Muscle layer of colon (tissue), 2 donors: ENCODE measurements around the gene ANKFY1.

Experiments used
- H3K27ac ChIP-seq: one replicate; pipeline ENCODE4 v1.7.0; 2013; ENCODE audit warnings: low read depth, mild to moderate bottlenecking, low read length, moderate library complexity
- H3K27me3 ChIP-seq, 2 donors: one replicate each; pipeline ENCODE4 v1.7.0; 2013; ENCODE audit warnings: low read length in 2 of 2, mild to moderate bottlenecking in 2 of 2; ENCODE audit not compliant: insufficient read depth in 2 of 2, control insufficient read depth in 1 of 2
- H3K36me3 ChIP-seq: one replicate; pipeline ENCODE4 v1.7.0; 2013; ENCODE audit warnings: mild to moderate bottlenecking, low read length; ENCODE audit not compliant: insufficient read depth
- H3K4me1 ChIP-seq: one replicate; pipeline ENCODE4 v1.7.0; 2013; ENCODE audit warnings: mild to moderate bottlenecking, low read length; ENCODE audit not compliant: insufficient read depth
- H3K4me3 ChIP-seq, 2 donors: one replicate each; pipeline ENCODE4 v1.7.0; 2013; ENCODE audit warnings: low read length in 2 of 2, low read depth in 1 of 2, mild to moderate bottlenecking in 1 of 2, moderate library complexity in 1 of 2
- H3K9ac ChIP-seq: one replicate; pipeline ENCODE4 v1.7.0; 2013; ENCODE audit warnings: low read length
- H3K9me3 ChIP-seq: one replicate; pipeline ENCODE4 v1.7.0; 2013; ENCODE audit warnings: mild to moderate bottlenecking, low read length
- donor health status: abdominal sarcoma.
- donor health status: Adenocarcinoma of cecum.

ANKFY1 gene

DNA sequence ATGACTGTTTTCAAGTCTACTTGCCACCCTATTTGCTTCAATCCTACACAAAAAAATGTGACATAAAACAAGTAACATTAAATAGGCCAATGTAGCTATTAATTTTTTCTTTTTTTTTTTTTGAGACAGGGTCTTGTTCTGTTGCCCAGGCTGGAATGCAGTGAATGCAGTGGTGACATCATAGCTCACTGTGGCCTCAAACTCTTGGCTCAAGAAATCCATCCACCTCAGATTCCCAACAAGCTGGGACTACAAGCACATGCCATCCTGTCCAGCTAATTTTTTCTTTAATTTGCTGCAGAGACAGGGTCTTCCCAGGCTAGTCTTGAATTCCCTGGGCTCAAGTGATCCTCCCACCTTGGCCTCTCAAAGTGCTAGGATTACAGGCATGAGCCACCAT, 29.4 kb downstream of the ANKFY1 start:
- Histone ChIP-seq H3K9me3 (no peaks in the 10 kb centered on the region), H3K36me3 (peaks cover 28% of the 10 kb centered on the region), H3K27me3 (no peaks in the 10 kb centered on the region), H3K4me1 (peaks cover 73% of the 10 kb centered on the region), H3K9ac (no peak overlapping the region), H3K4me3 (no peak overlapping the region), H3K27ac (peak overlapping the region; percentile 4)

DNA sequence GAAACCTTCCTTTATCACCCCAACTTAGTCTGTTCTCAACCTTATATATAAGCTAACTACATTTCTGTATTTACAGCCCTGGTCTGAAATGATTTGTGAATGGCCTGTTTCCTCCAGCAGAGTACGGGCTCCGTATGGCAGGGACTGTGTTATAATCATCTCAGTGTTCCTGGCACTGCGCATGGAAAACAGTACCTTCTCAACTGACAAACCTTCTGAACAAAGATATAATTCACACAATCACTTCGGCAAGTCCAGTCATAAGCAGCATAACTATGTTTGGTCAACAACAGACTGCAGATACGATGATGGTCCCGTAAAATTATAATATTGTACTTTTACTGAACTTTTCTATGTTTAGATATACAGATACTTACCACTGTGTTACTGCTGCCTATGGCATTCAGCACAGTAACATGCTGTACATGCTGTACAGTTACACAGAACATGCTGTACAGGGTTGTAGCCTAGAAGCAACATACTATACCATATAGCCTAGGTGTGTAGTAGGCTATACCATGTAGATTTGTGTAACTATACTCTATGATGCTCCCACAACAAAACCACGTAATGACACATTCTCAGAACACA, 30.0 kb downstream of the ANKFY1 start:
- Histone ChIP-seq H3K27ac (peak overlapping the region; percentile 4), H3K9me3 (no peaks in the 10 kb centered on the region), H3K9ac (peak overlapping the region; percentile 5), H3K36me3 (peaks cover 24% of the 10 kb centered on the region), H3K4me3 (no peak overlapping the region), H3K27me3 (no peaks in the 10 kb centered on the region), H3K4me1 (peaks cover 79% of the 10 kb centered on the region)

DNA sequence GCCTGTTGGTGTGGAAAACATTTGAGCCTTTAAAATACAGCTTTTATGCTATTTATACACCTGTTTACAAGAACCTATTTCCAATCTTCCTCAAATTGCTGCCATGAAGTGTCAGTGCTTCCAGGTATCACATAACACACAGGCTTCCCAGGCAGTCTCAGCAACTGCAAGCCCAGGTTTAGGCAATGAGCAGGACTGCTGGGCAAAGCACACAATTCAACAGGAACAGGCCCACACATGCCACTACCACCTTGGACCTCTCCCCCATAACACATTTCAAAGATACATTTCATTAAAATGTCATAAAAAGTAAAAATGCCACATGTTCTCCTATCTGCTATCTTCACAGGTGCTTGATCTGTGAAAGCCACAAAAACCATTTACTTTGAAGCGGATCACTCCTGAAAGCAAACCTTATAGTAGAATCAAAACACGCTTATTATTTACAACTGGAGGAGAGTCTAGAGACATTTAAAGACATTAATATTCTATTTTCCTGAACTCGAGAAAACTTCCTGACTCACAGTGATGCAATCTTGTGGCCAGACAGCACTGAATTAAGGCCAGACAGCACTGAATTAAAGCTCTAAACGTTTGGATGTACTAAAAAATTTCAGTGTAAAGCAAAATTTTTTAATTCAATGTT, 31.5 kb downstream of the ANKFY1 start:
- Histone ChIP-seq H3K9ac (no peak overlapping the region), H3K27ac (peak overlapping the region; percentile 84), H3K9me3 (no peaks in the 10 kb centered on the region), H3K4me3 (no peak overlapping the region), H3K27me3 (no peaks in the 10 kb centered on the region), H3K36me3 (peaks cover 19% of the 10 kb centered on the region), H3K4me1 (peaks cover 92% of the 10 kb centered on the region)

DNA sequence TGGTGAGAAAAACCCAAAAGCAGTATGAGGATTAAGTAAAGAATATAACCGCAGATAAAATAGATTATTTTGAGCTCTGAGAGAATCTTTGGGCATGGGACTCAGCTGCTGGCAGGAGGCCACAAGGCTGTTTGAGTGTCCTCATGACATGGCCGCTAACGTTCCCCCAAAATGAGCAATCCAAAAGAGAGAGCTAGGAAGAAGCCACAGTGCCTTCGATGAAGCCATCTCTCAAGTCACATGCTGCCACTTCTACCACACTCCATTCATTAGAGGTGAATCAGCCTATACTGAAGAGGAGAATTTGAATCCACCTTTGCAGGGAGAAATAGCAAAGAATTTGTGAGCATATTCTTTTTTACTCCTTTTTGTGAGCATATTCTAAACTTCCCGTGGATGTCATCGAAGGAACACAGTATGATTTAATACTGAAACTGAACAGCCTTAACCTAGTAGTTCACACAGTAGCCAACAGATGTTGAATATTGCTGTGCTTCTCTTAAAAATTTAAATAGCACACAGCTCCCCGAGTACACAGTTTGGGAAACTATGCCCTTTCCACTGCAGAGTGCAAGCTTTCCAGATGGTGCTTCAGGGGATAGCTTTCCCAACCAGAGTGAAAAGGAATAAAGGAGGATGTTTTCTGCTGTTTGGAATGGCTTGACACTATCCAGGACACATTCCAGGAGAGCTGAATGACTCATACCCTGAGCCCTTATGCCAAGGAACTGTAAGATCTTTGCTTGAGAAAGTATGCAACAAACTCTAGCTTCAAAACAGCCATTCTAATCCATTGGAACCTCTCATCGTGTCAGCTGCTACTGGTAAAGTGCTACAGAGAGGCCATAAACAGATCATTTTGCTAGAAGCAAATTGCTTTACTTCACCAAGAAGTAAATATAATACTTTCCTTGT, 33.9 kb downstream of the ANKFY1 start:
- peaks cover 7% of the 10 kb centered on the region for H3K36me3 ChIP-seq
- no peak overlapping the region for H3K9ac ChIP-seq
- H3K27ac ChIP-seq, result peak overlapping the region; percentile 94
- H3K27me3 ChIP-seq, result no peaks in the 10 kb centered on the region
- no peaks in the 10 kb centered on the region for H3K9me3 ChIP-seq
- peaks cover 74% of the 10 kb centered on the region for H3K4me1 ChIP-seq
- H3K4me3 ChIP-seq, result peak overlapping the region in 1 of 2 donors; percentile 32

DNA sequence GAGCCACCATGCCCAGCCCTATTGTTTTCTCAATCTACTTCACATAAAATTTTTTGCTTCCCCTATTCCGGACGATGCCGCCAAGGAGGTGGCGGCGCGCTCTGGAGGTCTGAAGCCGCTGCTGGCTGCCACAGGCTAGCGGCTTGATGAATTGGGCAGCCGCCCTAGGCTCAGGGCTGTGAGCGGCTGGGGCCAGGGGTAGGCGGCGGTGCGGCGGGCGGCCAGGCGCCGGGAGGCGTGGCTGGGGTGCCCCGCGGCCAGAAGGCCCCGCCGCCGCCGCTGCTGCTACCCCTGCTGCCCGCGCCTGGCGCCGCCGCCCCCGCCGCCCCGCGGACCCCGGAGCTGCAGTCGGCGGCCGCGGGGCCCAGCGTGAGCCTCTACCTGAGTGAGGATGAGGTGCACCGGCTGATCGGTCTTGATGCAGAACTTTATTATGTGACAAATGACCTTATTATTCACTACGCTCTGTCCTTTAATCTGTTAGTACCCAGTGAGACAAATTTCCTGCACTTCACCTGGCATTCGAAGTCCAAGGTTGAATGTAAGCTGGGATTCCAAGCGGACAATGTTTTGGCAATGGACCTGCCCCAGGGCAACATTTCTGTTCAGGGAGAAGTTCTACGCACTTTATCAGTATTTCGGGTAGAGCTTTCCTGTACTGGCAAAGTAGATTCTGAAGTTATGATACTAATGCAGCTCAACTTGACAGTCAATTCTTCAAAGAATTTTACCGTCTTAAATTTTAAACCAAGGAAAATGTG, 41.7 kb downstream of the ANKFY1 start:
- Histone ChIP-seq H3K27ac (peak overlapping the region; percentile 71), H3K9ac (peak overlapping the region; percentile 35), H3K4me3 (no peak overlapping the region), H3K27me3 (no peaks in the 10 kb centered on the region), H3K36me3 (peaks cover 11% of the 10 kb centered on the region), H3K9me3 (no peaks in the 10 kb centered on the region), H3K4me1 (peaks cover 26% of the 10 kb centered on the region)

DNA sequence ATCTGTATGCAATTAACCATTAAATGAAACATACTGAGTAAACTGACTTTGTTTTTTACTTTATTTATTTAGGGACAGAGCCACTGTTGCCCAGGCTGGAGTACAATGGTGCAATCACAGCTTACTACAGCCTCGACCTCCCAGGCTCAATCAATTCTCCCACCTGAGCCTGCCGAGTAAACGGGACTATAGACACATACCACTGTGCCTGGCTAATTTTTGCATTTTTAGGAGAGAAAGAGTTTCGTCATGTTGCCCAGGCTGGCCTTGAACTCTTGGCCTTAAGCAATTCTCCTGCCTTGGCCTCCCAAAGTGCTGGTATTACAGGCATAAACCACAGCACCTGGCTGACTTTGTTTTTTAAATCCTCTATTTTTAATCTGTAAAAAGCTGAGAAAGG, 42.6 kb downstream of the ANKFY1 start:
- Histone ChIP-seq H3K4me1 (peaks cover 29% of the 10 kb centered on the region), H3K9ac (peak overlapping the region; percentile 35), H3K27ac (peak overlapping the region; percentile 71), H3K4me3 (no peak overlapping the region), H3K27me3 (no peaks in the 10 kb centered on the region), H3K36me3 (peaks cover 11% of the 10 kb centered on the region), H3K9me3 (no peaks in the 10 kb centered on the region)

DNA sequence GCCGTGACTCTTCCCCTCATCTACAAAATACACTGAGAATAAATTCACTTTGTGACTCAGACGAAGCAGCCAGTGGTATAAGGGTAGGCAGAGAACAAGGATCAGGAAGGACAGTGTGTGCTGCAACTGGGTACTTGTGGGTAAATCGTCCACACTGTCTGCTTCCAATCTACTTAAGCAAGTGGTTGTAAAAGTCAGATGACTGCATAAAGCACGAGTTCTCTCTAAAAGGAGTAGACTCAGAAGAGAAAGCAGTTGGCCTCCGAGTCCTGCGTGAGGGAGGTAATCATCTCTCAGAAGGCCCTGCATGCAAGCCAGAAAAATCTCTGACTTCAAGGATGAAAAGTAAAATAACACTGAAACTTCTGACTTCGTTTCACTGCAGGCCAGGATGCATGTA, 43.1 kb downstream of the ANKFY1 start:
- Histone ChIP-seq H3K9me3 (no peaks in the 10 kb centered on the region), H3K27me3 (no peaks in the 10 kb centered on the region), H3K4me3 (peak overlapping the region in 1 of 2 donors; percentile 35), H3K4me1 (peaks cover 34% of the 10 kb centered on the region), H3K36me3 (peaks cover 11% of the 10 kb centered on the region), H3K9ac (peak overlapping the region; percentile 51), H3K27ac (peak overlapping the region; percentile 71)

DNA sequence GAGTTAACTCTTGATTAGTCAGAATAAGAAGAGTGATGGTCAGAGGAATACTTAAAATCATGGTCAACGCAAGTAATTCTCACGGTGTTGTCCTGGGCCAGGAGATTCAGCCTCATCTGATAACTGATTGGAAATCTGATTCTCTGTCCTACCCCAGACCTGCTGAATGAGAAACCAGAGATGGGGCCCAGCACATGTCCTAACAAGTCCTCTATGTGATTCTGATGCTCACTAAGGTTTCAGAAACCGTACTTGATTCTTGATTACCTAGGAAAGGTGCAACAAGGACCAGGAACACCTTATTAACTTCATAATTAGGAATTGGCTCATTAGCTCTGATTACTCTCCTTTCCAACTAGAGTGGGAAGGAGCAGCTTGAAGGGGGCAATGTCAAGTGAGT, 44.5 kb downstream of the ANKFY1 start:
- Histone ChIP-seq H3K4me1 (peaks cover 40% of the 10 kb centered on the region), H3K27me3 (no peaks in the 10 kb centered on the region), H3K9me3 (no peaks in the 10 kb centered on the region), H3K36me3 (peaks cover 11% of the 10 kb centered on the region), H3K27ac (peak overlapping the region; percentile 43), H3K4me3 (no peak overlapping the region), H3K9ac (no peak overlapping the region)

DNA sequence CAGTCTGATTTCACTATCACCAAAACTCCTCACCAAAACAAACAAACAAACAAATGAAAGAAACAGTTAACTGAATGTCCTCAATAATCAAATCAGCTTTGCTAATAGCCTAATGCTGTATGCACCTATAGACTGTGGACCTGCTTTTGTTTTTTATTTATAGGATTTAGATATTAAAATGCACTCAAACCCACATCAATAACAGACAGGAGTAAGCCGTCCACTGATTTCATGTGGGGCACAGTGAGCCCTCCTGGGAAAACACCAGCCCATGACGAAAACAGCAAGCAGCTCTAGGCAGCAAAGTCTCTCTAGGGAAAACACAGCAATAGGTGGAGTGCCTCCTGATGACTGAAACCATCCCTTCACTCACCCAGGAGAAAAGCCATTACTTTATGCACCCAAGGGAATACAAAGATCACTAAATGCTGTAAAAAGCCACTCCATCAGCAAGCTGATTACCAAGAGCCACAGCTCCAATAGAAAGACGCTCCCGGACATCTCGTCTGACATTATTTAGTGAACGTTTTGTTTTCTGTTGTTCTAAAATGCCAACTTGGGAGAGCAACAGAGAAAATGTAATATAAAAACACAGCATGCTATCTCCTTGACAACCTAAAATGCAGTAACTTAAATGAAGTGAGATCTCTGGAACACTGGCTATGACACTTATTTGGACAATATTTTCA, 47.8 kb downstream of the ANKFY1 start:
- H3K27me3 ChIP-seq, result no peaks in the 10 kb centered on the region
- no peaks in the 10 kb centered on the region for H3K9me3 ChIP-seq
- H3K9ac ChIP-seq, result peak overlapping the region; percentile 16
- H3K36me3 ChIP-seq, result no peaks in the 10 kb centered on the region
- H3K4me1 ChIP-seq, result peaks cover 36% of the 10 kb centered on the region
- no peak overlapping the region for H3K4me3 ChIP-seq
- H3K27ac ChIP-seq, result peak overlapping the region; percentile 67

DNA sequence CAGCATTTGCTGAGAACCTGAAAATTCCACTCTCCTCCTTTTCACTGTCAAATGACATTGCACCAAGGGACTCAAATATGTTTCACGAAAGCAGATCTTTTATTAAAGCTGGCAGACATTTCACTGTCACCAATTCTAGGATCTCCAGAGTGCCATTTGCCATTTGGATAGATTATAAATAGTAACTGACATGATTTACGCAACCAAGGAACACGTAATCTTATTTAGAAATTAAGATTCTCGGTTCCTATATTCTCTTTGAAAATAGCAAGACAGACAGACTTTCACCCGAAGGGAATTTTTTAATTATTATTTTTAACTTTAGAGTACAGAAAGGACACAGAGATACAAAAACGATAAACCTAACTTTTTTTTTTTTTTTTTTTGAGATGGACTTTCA, 49.6 kb downstream of the ANKFY1 start:
- H3K36me3 ChIP-seq, result peaks cover 6% of the 10 kb centered on the region
- H3K9ac ChIP-seq, result no peak overlapping the region
- no peaks in the 10 kb centered on the region for H3K9me3 ChIP-seq
- no peak overlapping the region for H3K4me3 ChIP-seq
- peaks cover 22% of the 10 kb centered on the region for H3K4me1 ChIP-seq
- H3K27ac ChIP-seq, result peak overlapping the region; percentile 19
- H3K27me3 ChIP-seq, result no peaks in the 10 kb centered on the region
